ENCODE results near the gene EPHA8.
A peak's percentile ranks its signal among the peaks of the same experiment; 100 is the strongest.

EPHA8 gene

GRCh38 chr1:22591576-22591975, 28.3 kb downstream of the EPHA8 start:
- Histone ChIP-seq H3K9ac (ENCODE audit: low read depth, low read length, poor library complexity) (no peak overlapping the region), H3K27ac (replicated peaks; ENCODE audit: low read length) (no peak overlapping the region), H2BK12ac (ENCODE audit: low read length) (no peak overlapping the region), H3K79me1 (ENCODE audit: low read depth, low read length) (peaks cover 1% of the 10 kb centered on the region), H3K14ac (ENCODE audit: low read length) (no peak overlapping the region), H2BK5ac (ENCODE audit: low read length) (peak overlapping the region; percentile 11), H3K36me3 (replicated peaks in 1 of 2; ENCODE audit: control insufficient read depth in 2 of 2, insufficient read depth in 2 of 2, low read length in 2 of 2) (no peaks in the 10 kb centered on the region), H3K9me3 (replicated peaks in 1 of 2; ENCODE audit: control insufficient read depth in 2 of 2, insufficient read depth in 1 of 2, low read depth in 1 of 2, low read length in 2 of 2) (peaks cover 0 to 1% of the 10 kb centered on the region in 2 donors), H3K18ac (ENCODE audit: low read length) (peak overlapping the region; percentile 13), H3K4me1 (ENCODE audit: control insufficient read depth in 2 of 2, insufficient read depth in 1 of 2, low read depth in 1 of 2, low read length in 2 of 2) (peaks cover 0 to 2% of the 10 kb centered on the region in 2 donors), H2BK120ac (ENCODE audit: low read depth, low read length) (no peak overlapping the region), H2BK15ac (ENCODE audit: low read length) (no peak overlapping the region), H3K4me2 (ENCODE audit: insufficient read depth, low read length, poor library complexity, severe bottlenecking) (no peak overlapping the region), H4K8ac (ENCODE audit: low read depth, low read length) (no peak overlapping the region), H3K23ac (ENCODE audit: low read depth, low read length, poor library complexity) (no peak overlapping the region), H3K4ac (ENCODE audit: low read length) (no peak overlapping the region), H3K27me3 (ENCODE audit: control insufficient read depth in 3 of 3, insufficient read depth in 3 of 3, low read depth in 1 of 3, low read length in 3 of 3) (peaks cover 0 to 87% (median 25%) of the 10 kb centered on the region in 3 experiments), H2AK5ac (ENCODE audit: low read depth, low read length) (no peak overlapping the region), H2AFZ (ENCODE audit: low read length) (no peak overlapping the region), H3K4me3 (ENCODE audit: low read length in 2 of 2) (no peak overlapping the region), H4K91ac (ENCODE audit: low read depth, low read length, poor library complexity) (no peak overlapping the region)
- WGBS, 2 donors (ENCODE audit: extremely low coverage in 2 of 2, insufficient read length in 2 of 2, insufficient replicate concordance in 1 of 2), result no CpG with 5 or more reads among the region's 8 CpGs
- no peak for DNase-seq (ENCODE audit: low spot score)

- H2AFZ ChIP-seq (ENCODE audit: low read length), result no peak overlapping the region
- no peak overlapping the region for H4K91ac ChIP-seq (ENCODE audit: low read depth, low read length, poor library complexity)
- no peak overlapping the region for H3K4me2 ChIP-seq (ENCODE audit: insufficient read depth, low read length, poor library complexity, severe bottlenecking)
- no peak overlapping the region for H3K18ac ChIP-seq (ENCODE audit: low read length)
- no peak overlapping the region for H3K4me3 ChIP-seq (ENCODE audit: low read length in 2 of 2)
- H3K14ac ChIP-seq (ENCODE audit: low read length), result peak overlapping the region; percentile 71
- peaks cover 0 to 2% of the 10 kb centered on the region in 2 donors for H3K4me1 ChIP-seq (ENCODE audit: control insufficient read depth in 2 of 2, insufficient read depth in 1 of 2, low read depth in 1 of 2, low read length in 2 of 2)
- no peaks in the 10 kb centered on the region for H3K36me3 ChIP-seq (replicated peaks in 1 of 2; ENCODE audit: control insufficient read depth in 2 of 2, insufficient read depth in 2 of 2, low read length in 2 of 2)
- no CpG with 5 or more reads among the region's 9 CpGs for WGBS, 2 donors (ENCODE audit: extremely low coverage in 2 of 2, insufficient read length in 2 of 2, insufficient replicate concordance in 1 of 2)
- no peak overlapping the region for H4K8ac ChIP-seq (ENCODE audit: low read depth, low read length)
- no peak overlapping the region for H2AK5ac ChIP-seq (ENCODE audit: low read depth, low read length)
- H3K79me1 ChIP-seq (ENCODE audit: low read depth, low read length), result peaks cover 1% of the 10 kb centered on the region
- H2BK120ac ChIP-seq (ENCODE audit: low read depth, low read length), result no peak overlapping the region
- H2BK15ac ChIP-seq (ENCODE audit: low read length), result no peak overlapping the region
- no peak overlapping the region for H2BK12ac ChIP-seq (ENCODE audit: low read length)
- DNase-seq (ENCODE audit: low spot score), result no peak
- no peak overlapping the region for H3K27ac ChIP-seq (replicated peaks; ENCODE audit: low read length)
- no peak overlapping the region for H3K4ac ChIP-seq (ENCODE audit: low read length)
- H3K23ac ChIP-seq (ENCODE audit: low read depth, low read length, poor library complexity), result peak overlapping the region; percentile 55
- no peak overlapping the region for H3K9ac ChIP-seq (ENCODE audit: low read depth, low read length, poor library complexity)
- H2BK5ac ChIP-seq (ENCODE audit: low read length), result peak overlapping the region; percentile 11
- peaks cover 0 to 1% of the 10 kb centered on the region in 2 donors for H3K9me3 ChIP-seq (replicated peaks in 1 of 2; ENCODE audit: control insufficient read depth in 2 of 2, insufficient read depth in 1 of 2, low read depth in 1 of 2, low read length in 2 of 2)
- H3K27me3 ChIP-seq (ENCODE audit: control insufficient read depth in 3 of 3, insufficient read depth in 3 of 3, low read depth in 1 of 3, low read length in 3 of 3), result peaks cover 0 to 83% (median 25%) of the 10 kb centered on the region in 3 experiments
Measured at GRCh38 chr1:22592051-22592450, 28.8 kb downstream of the EPHA8 start.

GRCh38 chr1:22592919-22593790, 29.9 kb downstream of the EPHA8 start:
- Histone ChIP-seq H4K91ac (ENCODE audit: low read depth, low read length, poor library complexity) (no peak overlapping the region), H3K23ac (ENCODE audit: low read depth, low read length, poor library complexity) (peak overlapping the region; percentile 8), H3K14ac (ENCODE audit: low read length) (peak overlapping the region; percentile 14), H3K9me3 (replicated peaks in 1 of 2; ENCODE audit: control insufficient read depth in 2 of 2, insufficient read depth in 1 of 2, low read depth in 1 of 2, low read length in 2 of 2) (no peaks in the 10 kb centered on the region), H3K27me3 (ENCODE audit: control insufficient read depth in 3 of 3, insufficient read depth in 3 of 3, low read depth in 1 of 3, low read length in 3 of 3) (peaks cover 0 to 81% (median 25%) of the 10 kb centered on the region in 3 experiments), H3K9ac (ENCODE audit: low read depth, low read length, poor library complexity) (peak overlapping the region; percentile 88), H4K8ac (ENCODE audit: low read depth, low read length) (no peak overlapping the region), H3K4me3 (ENCODE audit: low read length in 2 of 2) (peak overlapping the region in 1 of 2 donors; percentile 41), H2BK12ac (ENCODE audit: low read length) (no peak overlapping the region), H3K4ac (ENCODE audit: low read length) (no peak overlapping the region), H3K4me2 (ENCODE audit: insufficient read depth, low read length, poor library complexity, severe bottlenecking) (no peak overlapping the region), H3K36me3 (replicated peaks in 1 of 2; ENCODE audit: control insufficient read depth in 2 of 2, insufficient read depth in 2 of 2, low read length in 2 of 2) (no peaks in the 10 kb centered on the region), H2BK5ac (ENCODE audit: low read length) (peak overlapping the region; percentile 3), H2AK5ac (ENCODE audit: low read depth, low read length) (peak overlapping the region; percentile 8), H3K4me1 (ENCODE audit: control insufficient read depth in 2 of 2, insufficient read depth in 1 of 2, low read depth in 1 of 2, low read length in 2 of 2) (peaks cover 0 to 2% of the 10 kb centered on the region in 2 donors), H3K18ac (ENCODE audit: low read length) (peak overlapping the region; percentile 76), H2AFZ (ENCODE audit: low read length) (no peak overlapping the region), H2BK120ac (ENCODE audit: low read depth, low read length) (no peak overlapping the region), H3K79me1 (ENCODE audit: low read depth, low read length) (peaks cover 1% of the 10 kb centered on the region), H2BK15ac (ENCODE audit: low read length) (no peak overlapping the region), H3K27ac (replicated peaks; ENCODE audit: low read length) (no peak overlapping the region)
- no CpG with 5 or more reads among the region's 38 CpGs for WGBS, 2 donors (ENCODE audit: extremely low coverage in 2 of 2, insufficient read length in 2 of 2, insufficient replicate concordance in 1 of 2)
- DNase-seq (ENCODE audit: low spot score), result no peak

GRCh38 chr1:22594396-22594795, 31.1 kb downstream of the EPHA8 start:
- H4K8ac ChIP-seq (ENCODE audit: low read depth, low read length), result no peak overlapping the region
- peak overlapping the region; percentile 37 for H2AK5ac ChIP-seq (ENCODE audit: low read depth, low read length)
- H2AFZ ChIP-seq (ENCODE audit: low read length), result no peak overlapping the region
- H3K79me1 ChIP-seq (ENCODE audit: low read depth, low read length), result peaks cover 1% of the 10 kb centered on the region
- no peak overlapping the region for H2BK120ac ChIP-seq (ENCODE audit: low read depth, low read length)
- H3K18ac ChIP-seq (ENCODE audit: low read length), result peak overlapping the region; percentile 2
- H3K9ac ChIP-seq (ENCODE audit: low read depth, low read length, poor library complexity), result no peak overlapping the region
- no peak overlapping the region for H4K91ac ChIP-seq (ENCODE audit: low read depth, low read length, poor library complexity)
- H2BK15ac ChIP-seq (ENCODE audit: low read length), result no peak overlapping the region
- no peak overlapping the region for H3K4ac ChIP-seq (ENCODE audit: low read length)
- no CpG with 5 or more reads among the region's 10 CpGs for WGBS, 2 donors (ENCODE audit: extremely low coverage in 2 of 2, insufficient read length in 2 of 2, insufficient replicate concordance in 1 of 2)
- peaks cover 0 to 2% of the 10 kb centered on the region in 2 donors for H3K4me1 ChIP-seq (ENCODE audit: control insufficient read depth in 2 of 2, insufficient read depth in 1 of 2, low read depth in 1 of 2, low read length in 2 of 2)
- H3K27ac ChIP-seq (replicated peaks; ENCODE audit: low read length), result no peak overlapping the region
- no peak overlapping the region for H3K4me3 ChIP-seq (ENCODE audit: low read length in 2 of 2)
- DNase-seq (ENCODE audit: low spot score), result no peak
- no peak overlapping the region for H2BK5ac ChIP-seq (ENCODE audit: low read length)
- H3K27me3 ChIP-seq (ENCODE audit: control insufficient read depth in 3 of 3, insufficient read depth in 3 of 3, low read depth in 1 of 3, low read length in 3 of 3), result peaks cover 0 to 80% (median 25%) of the 10 kb centered on the region in 3 experiments
- no peak overlapping the region for H3K4me2 ChIP-seq (ENCODE audit: insufficient read depth, low read length, poor library complexity, severe bottlenecking)
- H3K14ac ChIP-seq (ENCODE audit: low read length), result no peak overlapping the region
- no peaks in the 10 kb centered on the region for H3K36me3 ChIP-seq (replicated peaks in 1 of 2; ENCODE audit: control insufficient read depth in 2 of 2, insufficient read depth in 2 of 2, low read length in 2 of 2)
- no peaks in the 10 kb centered on the region for H3K9me3 ChIP-seq (replicated peaks in 1 of 2; ENCODE audit: control insufficient read depth in 2 of 2, insufficient read depth in 1 of 2, low read depth in 1 of 2, low read length in 2 of 2)
- no peak overlapping the region for H2BK12ac ChIP-seq (ENCODE audit: low read length)
- H3K23ac ChIP-seq (ENCODE audit: low read depth, low read length, poor library complexity), result no peak overlapping the region

Data from neuronal stem cell (in vitro differentiated cells).